Nephron (organoid): Measurements from ENCODE around the gene ANO1.

Source experiments
- H3K27ac Mint-ChIP-seq, 3 experiments: 2 replicates each; pipeline ENCODE4 v1.8.0; 2020; ENCODE audit warnings: mixed read lengths in 3 of 3, mild to moderate bottlenecking in 2 of 3, moderate library complexity in 1 of 3
- H3K27me3 Mint-ChIP-seq: 2 replicates; pipeline ENCODE4 v1.8.0; 2021; ENCODE audit warnings: low read depth, mild to moderate bottlenecking, moderate library complexity, mixed read lengths
- H3K36me3 Mint-ChIP-seq: 2 replicates; pipeline ENCODE4 v1.8.0; 2020; ENCODE audit warnings: low read depth, mixed read lengths
- H3K4me1 Mint-ChIP-seq: 2 replicates; pipeline ENCODE4 v1.8.0; 2020; ENCODE audit warnings: mixed read lengths
- H3K4me3 Mint-ChIP-seq, 3 experiments: 2 replicates each; pipeline ENCODE4 v1.8.0; 2020; ENCODE audit warnings: mild to moderate bottlenecking in 3 of 3, mixed read lengths in 3 of 3, moderate library complexity in 2 of 3
- H3K9me3 Mint-ChIP-seq: 2 replicates; pipeline ENCODE4 v1.8.0; 2020; ENCODE audit warnings: mixed read lengths
- CTCF ChIP-seq, 3 experiments: fragments of 200-600 bp; sonication (generic); IDR thresholded peaks; one replicate each; pipeline ENCODE4 v1.5.0; 2021; ENCODE audit warnings: antibody characterized with exemption in 3 of 3; ENCODE audit not compliant: unreplicated experiment in 3 of 3

ANO1 gene

GRCh38 chr11:70064008-70064725 lies 13.9 kb upstream of the ANO1 start:
- Mint-ChIP-seq H3K27ac (peak overlapping the region; percentile 5 to 34 (median 21)), H3K4me3 (no peak overlapping the region), H3K4me1 (peaks cover 29% of the 10 kb centered on the region), H3K9me3 (no peaks in the 10 kb centered on the region), H3K27me3 (peaks cover 26% of the 10 kb centered on the region), H3K36me3 (no peaks in the 10 kb centered on the region)
- no peak for TF ChIP-seq CTCF (IDR thresholded peaks at IDR 0.05; ENCODE audit: unreplicated experiment in 3 of 3)

GRCh38 chr11:70064726-70065317 lies 13.3 kb upstream of the ANO1 start:
- Mint-ChIP-seq H3K36me3 (no peaks in the 10 kb centered on the region), H3K4me3 (no peak overlapping the region), H3K4me1 (peaks cover 29% of the 10 kb centered on the region), H3K9me3 (no peaks in the 10 kb centered on the region), H3K27me3 (peaks cover 33% of the 10 kb centered on the region), H3K27ac (peak overlapping the region; percentile 5 to 24 (median 21))
- TF ChIP-seq CTCF (IDR thresholded peaks at IDR 0.05; ENCODE audit: unreplicated experiment in 3 of 3): no peak

- H3K9me3 Mint-ChIP-seq: no peaks in the 10 kb centered on the region
- H3K27ac Mint-ChIP-seq: peak overlapping the region; percentile 8 to 37 (median 34)
- TF ChIP-seq CTCF (IDR thresholded peaks at IDR 0.05; ENCODE audit: unreplicated experiment in 3 of 3): no peak
- H3K4me1 Mint-ChIP-seq: peaks cover 29% of the 10 kb centered on the region
- H3K36me3 Mint-ChIP-seq: no peaks in the 10 kb centered on the region
- no peak overlapping the region for H3K4me3 Mint-ChIP-seq
- peaks cover 40% of the 10 kb centered on the region for H3K27me3 Mint-ChIP-seq
Measured at GRCh38 chr11:70065318-70066135, 12.6 kb upstream of the ANO1 start.

- no peak for TF ChIP-seq CTCF (IDR thresholded peaks at IDR 0.05; ENCODE audit: unreplicated experiment in 3 of 3)
- Mint-ChIP-seq H3K27me3 (peaks cover 46% of the 10 kb centered on the region), H3K27ac (peak overlapping the region in 2 of 3 experiments; percentile 34 to 37), H3K9me3 (no peaks in the 10 kb centered on the region), H3K4me3 (no peak overlapping the region), H3K36me3 (no peaks in the 10 kb centered on the region), H3K4me1 (peaks cover 29% of the 10 kb centered on the region)
Measured at GRCh38 chr11:70066136-70066520, 12.0 kb upstream of the ANO1 start.

GRCh38 chr11:70066628-70067027 lies 11.5 kb upstream of the ANO1 start:
- TF ChIP-seq CTCF (IDR thresholded peaks at IDR 0.05; ENCODE audit: unreplicated experiment in 3 of 3): no peak
- H3K4me1 Mint-ChIP-seq: peaks cover 29% of the 10 kb centered on the region
- H3K27me3 Mint-ChIP-seq: peaks cover 48% of the 10 kb centered on the region
- no peaks in the 10 kb centered on the region for H3K36me3 Mint-ChIP-seq
- H3K27ac Mint-ChIP-seq: no peak overlapping the region
- no peaks in the 10 kb centered on the region for H3K9me3 Mint-ChIP-seq
- no peak overlapping the region for H3K4me3 Mint-ChIP-seq
